T-helper 17 cell (primary cell): Measurements from ENCODE around the gene RPL13A. TPM values are rescaled to one million over a fixed set of nuclear protein-coding genes. Genes with fewer than 3 reads are reported as not detected.

Source experiments
- ATAC-seq: fragments of 150-1000 bp; cut with Tn5 transposase; 2 replicates; pipeline ENCODE4 v1.10.0; 2021; ENCODE audit warnings: mild to moderate bottlenecking, moderate library complexity
- DNase-seq, 3 donors: peaks; one replicate each; pipeline versions ENCODE4 v3.0.0 to v3.0.0-alpha.2; 2020 to 2021
- H3K9me3 ChIP-seq: one replicate; pipeline ENCODE4 v1.7.0; 2013; ENCODE audit warnings: low read length, mild to moderate bottlenecking; ENCODE audit not compliant: control insufficient read depth, poor library complexity, severe bottlenecking
- H3K27ac Mint-ChIP-seq: one replicate; pipeline ENCODE4 v1.8.0; 2022; ENCODE audit warnings: mild to moderate bottlenecking, moderate library complexity, mixed read lengths
- H3K27me3 Mint-ChIP-seq: one replicate; pipeline ENCODE4 v1.8.0; 2022; ENCODE audit warnings: mixed read lengths
- H3K36me3 Mint-ChIP-seq: one replicate; pipeline ENCODE4 v1.8.0; 2022; ENCODE audit warnings: low read depth, mixed read lengths
- H3K4me1 Mint-ChIP-seq: one replicate; pipeline ENCODE4 v1.8.0; 2022; ENCODE audit warnings: mild to moderate bottlenecking, mixed read lengths
- H3K4me3 Mint-ChIP-seq: one replicate; pipeline ENCODE4 v1.8.0; 2022; ENCODE audit warnings: mild to moderate bottlenecking, moderate library complexity, mixed read lengths
- total RNA-seq, 4 donors: library from RNA in 2 of 4; stranded (reverse) in 2 of 4; gene quantifications; one replicate each; pipeline ENCODE4 v1.2.3 and lab custom pipeline; 2022 to 2026

The RPL13A gene
- total RNA-seq, 2 donors from 2014 or later: 5,253 to 5,291 TPM

GRCh38 chr19:49475995-49476880 lies 11.2 kb upstream of the RPL13A start:
- H3K4me1 Mint-ChIP-seq: peaks cover 22% of the 10 kb centered on the region
- peaks cover 19% of the 10 kb centered on the region for H3K36me3 Mint-ChIP-seq

GRCh38 chr19:49479975-49480628 lies 7.3 kb upstream of the RPL13A start:
- H3K9me3 ChIP-seq: no peaks in the 10 kb centered on the region
- H3K27me3 Mint-ChIP-seq: no peaks in the 10 kb centered on the region
- H3K4me3 Mint-ChIP-seq: peak overlapping the region; percentile 41
- DNase-seq (no peak), ATAC-seq (no peak)
- peaks cover 23% of the 10 kb centered on the region for H3K4me1 Mint-ChIP-seq
- H3K36me3 Mint-ChIP-seq: peaks cover 10% of the 10 kb centered on the region
- peak overlapping the region; percentile 85 for H3K27ac Mint-ChIP-seq

More at GRCh38 chr19:49475995-49476880, 11.2 kb upstream of the RPL13A start:
- peak overlapping the region; percentile 100 for H3K4me3 Mint-ChIP-seq
- H3K27me3 Mint-ChIP-seq: no peaks in the 10 kb centered on the region
- peak overlapping the region; percentile 96 for H3K27ac Mint-ChIP-seq
- ATAC-seq (peak; percentile 48), DNase-seq (peak; percentile 42 to 59 (median 47))
- no peaks in the 10 kb centered on the region for H3K9me3 ChIP-seq

GRCh38 chr19:49481020-49481683 lies 6.3 kb upstream of the RPL13A start:
- no peaks in the 10 kb centered on the region for H3K9me3 ChIP-seq
- ATAC-seq (no peak), DNase-seq (no peak)
- H3K27ac Mint-ChIP-seq: peak overlapping the region; percentile 75
- H3K36me3 Mint-ChIP-seq: peaks cover 3% of the 10 kb centered on the region
- peaks cover 23% of the 10 kb centered on the region for H3K4me1 Mint-ChIP-seq
- H3K27me3 Mint-ChIP-seq: no peaks in the 10 kb centered on the region
- H3K4me3 Mint-ChIP-seq: peak overlapping the region; percentile 61

DNA sequence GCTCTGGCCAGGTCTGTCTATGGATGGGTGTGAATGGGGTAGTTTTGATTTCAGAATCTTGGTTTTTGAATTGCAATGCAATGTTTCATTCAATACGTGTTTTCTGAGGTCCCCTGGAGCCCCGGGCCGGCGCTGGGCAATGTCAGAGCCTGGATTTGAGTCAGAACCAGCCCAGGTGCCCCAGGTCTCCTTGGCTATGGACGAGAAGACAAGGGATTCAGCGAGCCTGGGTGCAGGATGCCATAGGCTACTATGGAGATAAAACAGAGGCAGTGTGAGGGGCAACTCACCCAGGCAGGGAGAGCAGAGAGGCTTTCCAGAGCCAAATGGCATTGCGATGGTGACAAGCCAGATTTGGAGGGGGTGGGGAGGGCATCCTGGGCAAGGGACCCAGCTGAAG lies 1.2 kb upstream of the RPL13A start:
- no peaks in the 10 kb centered on the region for H3K27me3 Mint-ChIP-seq
- H3K4me1 Mint-ChIP-seq: peaks cover 43% of the 10 kb centered on the region
- no peaks in the 10 kb centered on the region for H3K9me3 ChIP-seq
- peaks cover 4% of the 10 kb centered on the region for H3K36me3 Mint-ChIP-seq
- H3K4me3 Mint-ChIP-seq: peak overlapping the region; percentile 70
- DNase-seq (no peak), ATAC-seq (no peak)
- H3K27ac Mint-ChIP-seq: peak overlapping the region; percentile 98

- Mint-ChIP-seq H3K36me3 (peaks cover 4% of the 10 kb centered on the region), H3K27ac (peak overlapping the region; percentile 98), H3K4me3 (peak overlapping the region; percentile 97), H3K4me1 (peaks cover 42% of the 10 kb centered on the region), H3K27me3 (no peaks in the 10 kb centered on the region)
- H3K9me3 ChIP-seq: no peaks in the 10 kb centered on the region
- ATAC-seq: no peak
- DNase-seq: no peak
Observed at GRCh38 chr19:49486710-49487276, 615 bp upstream of the RPL13A start.

DNA sequence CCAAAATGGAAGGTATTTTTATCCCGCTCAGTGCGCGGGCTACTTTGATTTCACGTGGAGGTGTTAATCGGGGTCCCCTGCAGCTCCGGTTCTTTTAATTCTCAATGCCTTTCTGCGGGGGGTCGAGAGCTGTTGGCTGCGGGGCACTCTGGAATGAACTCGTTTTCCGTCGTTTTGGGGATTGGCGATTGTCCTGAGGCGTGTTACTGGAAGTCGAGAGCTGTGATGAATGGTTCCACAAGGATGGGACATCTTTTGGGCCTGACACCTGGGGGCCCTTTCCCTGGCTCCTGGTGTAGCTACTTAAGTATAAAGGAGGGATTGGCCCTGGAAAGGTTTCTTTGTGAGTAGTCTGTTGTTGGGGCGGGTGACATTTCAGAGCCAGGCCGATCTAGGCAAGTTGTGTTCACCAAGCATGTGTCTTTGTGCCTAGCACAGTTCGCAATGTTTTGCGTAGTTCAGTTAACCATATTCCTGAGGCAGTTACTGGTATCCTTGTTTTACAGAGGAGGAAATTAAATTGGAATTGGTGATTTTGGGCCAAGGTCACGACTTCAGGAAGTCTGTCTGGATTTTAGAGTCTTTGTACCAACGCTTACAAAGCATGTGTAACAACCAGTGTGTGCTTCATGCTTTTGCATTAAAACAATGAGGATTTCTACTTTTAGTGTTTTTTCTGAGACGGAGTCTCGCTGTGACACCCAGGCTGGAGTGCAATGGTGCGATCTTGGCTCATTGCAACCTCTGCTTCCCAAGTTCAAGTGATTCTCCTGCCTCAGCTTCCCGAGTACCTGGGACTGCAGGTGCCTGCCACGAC lies 846 bp downstream of the RPL13A start:
- Mint-ChIP-seq H3K27me3 (no peaks in the 10 kb centered on the region), H3K4me1 (peaks cover 51% of the 10 kb centered on the region), H3K4me3 (peak overlapping the region; percentile 97), H3K36me3 (peaks cover 7% of the 10 kb centered on the region), H3K27ac (peak overlapping the region; percentile 98)
- no peak for DNase-seq
- H3K9me3 ChIP-seq: no peaks in the 10 kb centered on the region
- no peak for ATAC-seq

DNA sequence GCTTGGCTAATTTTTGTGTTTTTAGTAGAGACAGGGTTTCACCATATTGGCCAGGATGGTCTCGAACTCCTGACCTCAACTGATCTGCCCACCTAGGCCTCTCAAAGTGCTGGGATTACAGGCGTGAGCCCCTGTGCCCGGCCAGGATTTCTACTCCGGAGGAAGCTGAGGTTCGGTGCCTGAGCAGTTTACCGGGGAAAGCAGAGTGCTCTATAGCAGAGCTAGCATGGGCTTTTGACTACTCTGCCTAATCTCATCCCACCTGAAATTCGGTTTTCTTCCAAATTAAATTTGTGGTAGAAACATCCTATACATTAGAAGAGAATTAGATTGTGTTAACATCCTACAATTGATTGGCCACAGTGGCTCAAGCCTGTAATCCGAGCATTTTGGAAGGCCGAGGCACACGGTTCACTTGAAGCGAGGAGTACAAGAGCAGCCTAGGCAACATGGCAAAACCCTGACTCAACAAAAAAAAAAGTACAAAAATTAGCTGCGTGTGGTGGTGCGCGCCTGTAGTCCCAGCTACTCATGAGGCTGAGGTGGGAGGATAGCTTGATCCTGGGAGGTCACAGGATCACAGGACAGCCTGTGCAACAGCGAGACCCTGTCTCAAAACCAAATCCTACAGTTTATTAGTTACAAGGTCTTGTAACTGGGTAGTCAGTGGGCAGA lies 1.6 kb downstream of the RPL13A start:
- peak overlapping the region; percentile 97 for H3K4me3 Mint-ChIP-seq
- DNase-seq (no peak), ATAC-seq (no peak)
- peaks cover 7% of the 10 kb centered on the region for H3K36me3 Mint-ChIP-seq
- peak overlapping the region; percentile 98 for H3K27ac Mint-ChIP-seq
- H3K4me1 Mint-ChIP-seq: peaks cover 49% of the 10 kb centered on the region
- no peaks in the 10 kb centered on the region for H3K27me3 Mint-ChIP-seq
- H3K9me3 ChIP-seq: no peaks in the 10 kb centered on the region

GRCh38 chr19:49489601-49490167 lies 2.3 kb downstream of the RPL13A start:
- peak in 1 of 3 donors; percentile 21 for DNase-seq
- Mint-ChIP-seq H3K27me3 (no peaks in the 10 kb centered on the region), H3K36me3 (peaks cover 7% of the 10 kb centered on the region), H3K4me1 (peaks cover 49% of the 10 kb centered on the region), H3K4me3 (peak overlapping the region; percentile 97), H3K27ac (peak overlapping the region; percentile 98)
- no peak for ATAC-seq
- no peaks in the 10 kb centered on the region for H3K9me3 ChIP-seq

DNA sequence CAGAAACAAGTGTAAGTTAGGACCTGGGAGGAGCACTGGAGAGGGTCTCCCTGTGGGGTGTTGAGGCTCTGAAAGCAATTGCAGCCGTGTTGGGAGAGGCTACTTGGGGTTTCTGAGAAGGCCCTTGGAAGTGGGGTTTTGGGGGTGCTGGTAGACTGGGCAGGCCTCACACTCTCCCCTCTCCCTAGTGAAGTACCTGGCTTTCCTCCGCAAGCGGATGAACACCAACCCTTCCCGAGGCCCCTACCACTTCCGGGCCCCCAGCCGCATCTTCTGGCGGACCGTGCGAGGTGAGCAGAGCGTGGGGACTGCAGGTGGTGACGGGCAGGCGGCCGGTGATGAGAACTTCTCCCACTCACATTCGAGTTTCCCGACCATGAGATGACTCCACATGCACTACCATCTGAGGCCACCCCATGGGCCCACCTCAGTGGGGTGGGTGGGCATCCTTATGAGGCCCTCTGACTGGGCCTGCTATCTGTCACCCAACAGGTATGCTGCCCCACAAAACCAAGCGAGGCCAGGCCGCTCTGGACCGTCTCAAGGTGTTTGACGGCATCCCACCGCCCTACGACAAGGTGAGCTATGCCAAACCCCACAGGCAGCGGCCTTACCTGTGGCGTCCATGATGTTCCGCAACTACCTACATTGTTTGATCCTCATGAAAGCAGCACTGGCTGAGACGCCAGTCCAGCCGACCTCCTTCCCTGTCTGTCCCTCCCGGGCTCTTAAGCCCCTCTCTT lies 3.0 kb downstream of the RPL13A start:
- no peak for ATAC-seq
- no peak for DNase-seq
- Mint-ChIP-seq H3K4me3 (peak overlapping the region; percentile 97), H3K27ac (peak overlapping the region; percentile 98), H3K27me3 (no peaks in the 10 kb centered on the region), H3K36me3 (peaks cover 7% of the 10 kb centered on the region), H3K4me1 (peaks cover 48% of the 10 kb centered on the region)
- H3K9me3 ChIP-seq: no peaks in the 10 kb centered on the region

GRCh38 chr19:49491030-49491803 lies 3.8 kb downstream of the RPL13A start:
- H3K4me1 Mint-ChIP-seq: peaks cover 46% of the 10 kb centered on the region
- H3K27me3 Mint-ChIP-seq: no peaks in the 10 kb centered on the region

More at GRCh38 chr19:49491030-49491803, 3.8 kb downstream of the RPL13A start:
- peak overlapping the region; percentile 97 for H3K4me3 Mint-ChIP-seq
- no peak for DNase-seq
- no peaks in the 10 kb centered on the region for H3K9me3 ChIP-seq
- H3K36me3 Mint-ChIP-seq: peaks cover 8% of the 10 kb centered on the region
- peak overlapping the region; percentile 98 for H3K27ac Mint-ChIP-seq
- ATAC-seq: no peak
